Adrenal gland (tissue), 5 donors: Measurements from ENCODE around the gene SEMA5A.

ENCODE experiments used
- POLR2A ChIP-seq, 2 donors: fragments of 450-650 bp; IDR thresholded peaks; one replicate each; pipeline ENCODE4 v1.6.1; 2017; ENCODE audit warnings: antibody characterized with exemption in 2 of 2, mild to moderate bottlenecking in 2 of 2, moderate library complexity in 1 of 2
- TF ChIP-seq, protein P1 (sequence below), 6 experiments: fragments of 450-650 bp in 4 of 6; fragments of 200-600 bp in 2 of 6; sonication (generic) in 1 of 6; IDR thresholded peaks; 1 replicate in 5 of 6; 2 replicates in 1 of 6; pipeline versions ENCODE4 v1.5.1 to v1.8.0; 2016 to 2021; ENCODE audit warnings: antibody characterized with exemption in 6 of 6, mild to moderate bottlenecking in 2 of 6, moderate library complexity in 1 of 6
- donor health status: DM: no; HTN: no; CAD: no.

DNA sequence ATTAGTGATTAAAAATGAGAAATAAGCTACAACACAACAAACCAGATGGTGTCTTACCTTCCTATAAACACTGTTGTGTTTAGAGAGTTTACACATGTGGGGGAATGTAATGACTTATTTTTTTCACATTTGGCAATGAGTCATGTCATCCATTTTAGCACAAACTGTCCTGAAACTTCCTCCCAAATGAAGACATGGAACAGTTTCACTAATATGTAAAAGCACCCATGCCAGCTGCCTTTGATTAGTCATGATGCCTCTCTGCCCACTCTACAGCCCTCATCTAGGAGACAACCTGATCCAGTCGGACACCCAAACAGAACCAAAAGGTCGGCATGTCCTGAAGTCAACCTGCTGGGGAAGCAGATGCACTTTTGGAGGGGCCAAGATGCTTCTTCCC lies 98.2 kb downstream of the SEMA5A start:
- TF ChIP-seq, protein P1, sequence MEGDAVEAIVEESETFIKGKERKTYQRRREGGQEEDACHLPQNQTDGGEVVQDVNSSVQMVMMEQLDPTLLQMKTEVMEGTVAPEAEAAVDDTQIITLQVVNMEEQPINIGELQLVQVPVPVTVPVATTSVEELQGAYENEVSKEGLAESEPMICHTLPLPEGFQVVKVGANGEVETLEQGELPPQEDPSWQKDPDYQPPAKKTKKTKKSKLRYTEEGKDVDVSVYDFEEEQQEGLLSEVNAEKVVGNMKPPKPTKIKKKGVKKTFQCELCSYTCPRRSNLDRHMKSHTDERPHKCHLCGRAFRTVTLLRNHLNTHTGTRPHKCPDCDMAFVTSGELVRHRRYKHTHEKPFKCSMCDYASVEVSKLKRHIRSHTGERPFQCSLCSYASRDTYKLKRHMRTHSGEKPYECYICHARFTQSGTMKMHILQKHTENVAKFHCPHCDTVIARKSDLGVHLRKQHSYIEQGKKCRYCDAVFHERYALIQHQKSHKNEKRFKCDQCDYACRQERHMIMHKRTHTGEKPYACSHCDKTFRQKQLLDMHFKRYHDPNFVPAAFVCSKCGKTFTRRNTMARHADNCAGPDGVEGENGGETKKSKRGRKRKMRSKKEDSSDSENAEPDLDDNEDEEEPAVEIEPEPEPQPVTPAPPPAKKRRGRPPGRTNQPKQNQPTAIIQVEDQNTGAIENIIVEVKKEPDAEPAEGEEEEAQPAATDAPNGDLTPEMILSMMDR (IDR thresholded peaks at IDR 0.05), result no peak
- TF ChIP-seq POLR2A (IDR thresholded peaks at IDR 0.05), result no peak
